ENCODE measurements around the gene ZNF837.

The ZNF837 gene

GRCh38 chr19:58334691-58335249 lies 46.1 kb downstream of the ZNF837 start:
- Histone ChIP-seq H3K9ac (ENCODE audit: low read depth, low read length) (no peak overlapping the region), H3K27me3 (ENCODE audit: control insufficient read depth, insufficient read depth, low read length) (no peaks in the 10 kb centered on the region), H3K4me1 (ENCODE audit: control insufficient read depth, insufficient read depth, low read length) (no peaks in the 10 kb centered on the region), H3K4me3 (ENCODE audit: low read depth, low read length) (no peak overlapping the region), H3K9me3 (ENCODE audit: control insufficient read depth, insufficient read depth, low read length) (no peaks in the 10 kb centered on the region), H3K36me3 (ENCODE audit: control insufficient read depth, insufficient read depth, low read length) (peaks cover 4% of the 10 kb centered on the region)

- H3K36me3 ChIP-seq (ENCODE audit: control insufficient read depth, insufficient read depth, low read length) = no peaks in the 10 kb centered on the region
These were observed 48.1 kb downstream of the ZNF837 start for GRCh38 chr19:58332697-58333096.

GRCh38 chr19:58330458-58330857 lies 50.4 kb downstream of the ZNF837 start:
- Histone ChIP-seq H3K9ac (ENCODE audit: low read depth, low read length) (no peak overlapping the region), H3K4me3 (ENCODE audit: low read depth, low read length) (no peak overlapping the region), H3K27me3 (ENCODE audit: control insufficient read depth, insufficient read depth, low read length) (no peaks in the 10 kb centered on the region), H3K9me3 (ENCODE audit: control insufficient read depth, insufficient read depth, low read length) (no peaks in the 10 kb centered on the region), H3K4me1 (ENCODE audit: control insufficient read depth, insufficient read depth, low read length) (no peaks in the 10 kb centered on the region), H3K36me3 (ENCODE audit: control insufficient read depth, insufficient read depth, low read length) (no peaks in the 10 kb centered on the region)

More at GRCh38 chr19:58332697-58333096, 48.1 kb downstream of the ZNF837 start:
- Histone ChIP-seq H3K4me3 (ENCODE audit: low read depth, low read length) (no peak overlapping the region), H3K9ac (ENCODE audit: low read depth, low read length) (no peak overlapping the region), H3K9me3 (ENCODE audit: control insufficient read depth, insufficient read depth, low read length) (no peaks in the 10 kb centered on the region), H3K27me3 (ENCODE audit: control insufficient read depth, insufficient read depth, low read length) (no peaks in the 10 kb centered on the region), H3K4me1 (ENCODE audit: control insufficient read depth, insufficient read depth, low read length) (no peaks in the 10 kb centered on the region)

- Histone ChIP-seq H3K4me3 (ENCODE audit: low read depth, low read length) (no peak overlapping the region), H3K9me3 (ENCODE audit: control insufficient read depth, insufficient read depth, low read length) (no peaks in the 10 kb centered on the region), H3K4me1 (ENCODE audit: control insufficient read depth, insufficient read depth, low read length) (no peaks in the 10 kb centered on the region), H3K36me3 (ENCODE audit: control insufficient read depth, insufficient read depth, low read length) (no peaks in the 10 kb centered on the region), H3K9ac (ENCODE audit: low read depth, low read length) (no peak overlapping the region), H3K27me3 (ENCODE audit: control insufficient read depth, insufficient read depth, low read length) (no peaks in the 10 kb centered on the region)
These were observed 51.8 kb downstream of the ZNF837 start for GRCh38 chr19:58328999-58329398.

- Histone ChIP-seq H3K4me1 (ENCODE audit: control insufficient read depth, insufficient read depth, low read length) (no peaks in the 10 kb centered on the region), H3K9me3 (ENCODE audit: control insufficient read depth, insufficient read depth, low read length) (no peaks in the 10 kb centered on the region), H3K9ac (ENCODE audit: low read depth, low read length) (peak within 1 kb of the TSS; percentile 91), H3K27me3 (ENCODE audit: control insufficient read depth, insufficient read depth, low read length) (no peaks in the 10 kb centered on the region), H3K4me3 (ENCODE audit: low read depth, low read length) (peak within 1 kb of the TSS; percentile 99), H3K36me3 (ENCODE audit: control insufficient read depth, insufficient read depth, low read length) (no peaks in the 10 kb centered on the region)
These were observed 53.7 kb downstream of the ZNF837 start, which contains the start of gene ZSCAN22 for GRCh38 chr19:58326914-58327726. Gene ZSCAN22 (plus strand): TSS chr19:58326994. CDS start chr19:58334803, 7,809 bp downstream.

- no peaks in the 10 kb centered on the region for H3K4me1 ChIP-seq (ENCODE audit: control insufficient read depth, insufficient read depth, low read length)
- H3K27me3 ChIP-seq (ENCODE audit: control insufficient read depth, insufficient read depth, low read length) = no peaks in the 10 kb centered on the region
- no peaks in the 10 kb centered on the region for H3K9me3 ChIP-seq (ENCODE audit: control insufficient read depth, insufficient read depth, low read length)
- H3K4me3 ChIP-seq (ENCODE audit: low read depth, low read length) = peak overlapping the region; percentile 99
- peak overlapping the region; percentile 74 for H3K9ac ChIP-seq (ENCODE audit: low read depth, low read length)
- no peaks in the 10 kb centered on the region for H3K36me3 ChIP-seq (ENCODE audit: control insufficient read depth, insufficient read depth, low read length)
These were observed 54.3 kb downstream of the ZNF837 start for GRCh38 chr19:58326501-58326913.

GRCh38 chr19:58325311-58326022 lies 55.4 kb downstream of the ZNF837 start:
- H3K4me1 ChIP-seq (ENCODE audit: control insufficient read depth, insufficient read depth, low read length) = no peaks in the 10 kb centered on the region
- H3K4me3 ChIP-seq (ENCODE audit: low read depth, low read length) = no peak overlapping the region
- no peaks in the 10 kb centered on the region for H3K27me3 ChIP-seq (ENCODE audit: control insufficient read depth, insufficient read depth, low read length)
- no peaks in the 10 kb centered on the region for H3K36me3 ChIP-seq (ENCODE audit: control insufficient read depth, insufficient read depth, low read length)
- H3K9me3 ChIP-seq (ENCODE audit: control insufficient read depth, insufficient read depth, low read length) = no peaks in the 10 kb centered on the region
- H3K9ac ChIP-seq (ENCODE audit: low read depth, low read length) = no peak overlapping the region

- no peaks in the 10 kb centered on the region for H3K9me3 ChIP-seq (ENCODE audit: control insufficient read depth, insufficient read depth, low read length)
- no peaks in the 10 kb centered on the region for H3K4me1 ChIP-seq (ENCODE audit: control insufficient read depth, insufficient read depth, low read length)
- H3K27me3 ChIP-seq (ENCODE audit: control insufficient read depth, insufficient read depth, low read length) = no peaks in the 10 kb centered on the region
- no peak overlapping the region for H3K9ac ChIP-seq (ENCODE audit: low read depth, low read length)
- H3K4me3 ChIP-seq (ENCODE audit: low read depth, low read length) = no peak overlapping the region
- H3K36me3 ChIP-seq (ENCODE audit: control insufficient read depth, insufficient read depth, low read length) = peaks cover 15% of the 10 kb centered on the region
These were observed 61.6 kb downstream of the ZNF837 start for GRCh38 chr19:58319241-58319640.

GRCh38 chr19:58318297-58318696 lies 62.5 kb downstream of the ZNF837 start:
- H3K27me3 ChIP-seq (ENCODE audit: control insufficient read depth, insufficient read depth, low read length) = no peaks in the 10 kb centered on the region

More at GRCh38 chr19:58318297-58318696, 62.5 kb downstream of the ZNF837 start:
- Histone ChIP-seq H3K9me3 (ENCODE audit: control insufficient read depth, insufficient read depth, low read length) (no peaks in the 10 kb centered on the region), H3K4me1 (ENCODE audit: control insufficient read depth, insufficient read depth, low read length) (no peaks in the 10 kb centered on the region), H3K36me3 (ENCODE audit: control insufficient read depth, insufficient read depth, low read length) (peaks cover 15% of the 10 kb centered on the region), H3K9ac (ENCODE audit: low read depth, low read length) (no peak overlapping the region), H3K4me3 (ENCODE audit: low read depth, low read length) (no peak overlapping the region)

All from iPS-15b (cell line).